Endothelial cell of umbilical vein (primary cell): ENCODE data around the gene FAM124B. TPM values are rescaled to one million over a fixed set of nuclear protein-coding genes. Genes with fewer than 3 reads are reported as not detected.
A peak's percentile ranks its signal among the peaks of the same experiment; 100 is the strongest.

Experiments
- BruUV-seq: library from RNA; stranded (reverse); fragments of 400-500 nt; replicated peaks from 2 replicates; lab custom pipeline; 2021; lab: Mats Ljungman, UMichigan
- CTCF ChIA-PET: fragments of 300-600, 350-600 bp; sonication (Branson Sonifier 250); formaldehyde crosslinking; loops from one replicate; lab custom pipeline; 2021; ENCODE audit warnings: antibody characterized with exemption, inconsistent platforms; lab: Charles Lee
- POLR2A ChIA-PET: fragments of 300-600, 350-600 bp; sonication (Branson Sonifier 250); formaldehyde crosslinking; loops from one replicate; lab custom pipeline; 2021; ENCODE audit warnings: antibody characterized with exemption, inconsistent platforms; lab: Charles Lee
- DNase-seq: peaks from one replicate; pipeline ENCODE4 v3.0.0-alpha.2; 2011; ENCODE audit warnings: low read depth, low spot score
- FAIRE-seq: peaks from 2 replicates; lab custom pipeline; 2011; peaks lifted over from hg19 to GRCh38; lab: Jason Lieb, UNC
- H2AFZ ChIP-seq: 2 replicates; pipeline ENCODE4 v1.6.0; 2012; ENCODE audit warnings: low read depth, low read length, control low read depth, inconsistent platforms
- H3K27ac ChIP-seq: 2 replicates; pipeline ENCODE4 v1.5.1; 2011; ENCODE audit warnings: low read depth, mild to moderate bottlenecking, control low read depth, low read length, moderate library complexity; ENCODE audit not compliant: insufficient read depth
- H3K27me3 ChIP-seq, 2 experiments: 2 replicates each; pipeline versions ENCODE4 v1.6.0 to v1.6.1; 2011; ENCODE audit warnings: low read length in 2 of 2, mixed read lengths in 1 of 2; ENCODE audit not compliant: control insufficient read depth in 2 of 2, insufficient read depth in 2 of 2
- H3K36me3 ChIP-seq, 2 experiments: 2 replicates in 1 of 2; 3 replicates in 1 of 2; pipeline ENCODE4 v1.5.1; 2011; ENCODE audit warnings: low read length in 2 of 2, mild to moderate bottlenecking in 1 of 2, moderate library complexity in 1 of 2; ENCODE audit not compliant: control insufficient read depth in 2 of 2, insufficient read depth in 2 of 2; ENCODE audit errors: extremely low read depth in 1 of 2
- H3K4me1 ChIP-seq: 3 replicates; pipeline ENCODE4 v1.5.1; 2011; ENCODE audit warnings: mild to moderate bottlenecking, low read length; ENCODE audit not compliant: control insufficient read depth, insufficient read depth; ENCODE audit errors: extremely low read depth
- H3K4me2 ChIP-seq: 2 replicates; pipeline ENCODE4 v1.6.1; 2011; ENCODE audit warnings: low read length, control low read depth, mixed read lengths; ENCODE audit not compliant: insufficient read depth
- H3K4me3 ChIP-seq, 3 experiments: fragments of 200-600 bp in 1 of 3; sonication (generic), shearing (Covaris generic) in 1 of 3; replicated peaks in 1 of 3; 2 replicates each; pipeline ENCODE4 v1.5.1; 2011 to 2016; ENCODE audit warnings: control low read depth in 3 of 3, low read length in 3 of 3, mild to moderate bottlenecking in 2 of 3, inconsistent platforms in 1 of 3, low read depth in 1 of 3, moderate library complexity in 1 of 3; ENCODE audit not compliant: insufficient read depth in 1 of 3
- H3K79me2 ChIP-seq: 2 replicates; pipeline ENCODE4 v1.6.0; 2012; ENCODE audit warnings: low read length, inconsistent platforms; ENCODE audit not compliant: control insufficient read depth, insufficient read depth
- H3K9ac ChIP-seq: replicated peaks from 2 replicates; pipeline ENCODE3; 2011; ENCODE audit warnings: low read length, control low read depth; ENCODE audit not compliant: insufficient read depth; ENCODE audit errors: extremely low read depth
- H3K9me1 ChIP-seq: replicated peaks from 3 replicates; pipeline ENCODE4 v1.6.0; 2011; ENCODE audit warnings: mild to moderate bottlenecking, low read length; ENCODE audit not compliant: control insufficient read depth, insufficient read depth; ENCODE audit errors: extremely low read depth
- H3K9me3 ChIP-seq: replicated peaks from 2 replicates; pipeline ENCODE4 v1.5.1; 2012; ENCODE audit warnings: low read length, inconsistent platforms; ENCODE audit not compliant: control insufficient read depth, insufficient read depth
- H4K20me1 ChIP-seq: replicated peaks from 2 replicates; pipeline ENCODE3; 2011; ENCODE audit warnings: mild to moderate bottlenecking, low read length; ENCODE audit not compliant: control insufficient read depth, insufficient read depth; ENCODE audit errors: extremely low read depth
- CTCF ChIP-seq, 2 donors: IDR thresholded peaks; 1 replicate in 1 of 2; 2 replicates in 1 of 2; pipeline ENCODE4 v1.5.1; 2011; ENCODE audit warnings: low read length in 2 of 2, mild to moderate bottlenecking in 2 of 2, moderate library complexity in 2 of 2, control low read depth in 1 of 2, inconsistent platforms in 1 of 2, low read depth in 1 of 2; ENCODE audit not compliant: insufficient read depth in 1 of 2; ENCODE audit errors: extremely low read depth in 1 of 2
- EZH2 ChIP-seq: IDR thresholded peaks from 2 replicates; pipeline ENCODE4 v1.6.1; 2012; ENCODE audit warnings: borderline replicate concordance, low read depth, mild to moderate bottlenecking, moderate library complexity, low read length, inconsistent platforms; ENCODE audit not compliant: severe bottlenecking
- FOS ChIP-seq: IDR thresholded peaks from 2 replicates; pipeline ENCODE4 v1.6.1; 2011; ENCODE audit warnings: mild to moderate bottlenecking, low read length, moderate library complexity, borderline replicate concordance; ENCODE audit not compliant: insufficient read depth
- GATA2 ChIP-seq: IDR thresholded peaks from 2 replicates; pipeline ENCODE4 v1.7.0; 2011; ENCODE audit warnings: low read depth, mild to moderate bottlenecking, moderate library complexity, mixed read lengths, low read length; ENCODE audit not compliant: insufficient read length, insufficient read depth
- JUN ChIP-seq: IDR thresholded peaks from 2 replicates; pipeline ENCODE4 v1.6.1; 2011; ENCODE audit warnings: borderline replicate concordance, low read depth; ENCODE audit not compliant: insufficient read length, insufficient read depth
- MAX ChIP-seq: IDR thresholded peaks from 2 replicates; pipeline ENCODE4 v1.6.1; 2011; ENCODE audit not compliant: insufficient read depth, insufficient read length
- MYC ChIP-seq: IDR thresholded peaks from one replicate; pipeline ENCODE4 v1.6.1; 2011; ENCODE audit warnings: mild to moderate bottlenecking, low read depth, low read length
- POLR2A ChIP-seq: IDR thresholded peaks from 2 replicates; pipeline ENCODE4 v1.6.1; 2012; ENCODE audit warnings: low read depth, mild to moderate bottlenecking, control low read depth, low read length
- POLR2AphosphoS5 ChIP-seq: IDR thresholded peaks from 2 replicates; pipeline ENCODE4 v1.6.1; 2012; ENCODE audit warnings: low read depth, mild to moderate bottlenecking, control low read depth, low read length, moderate library complexity; ENCODE audit not compliant: insufficient read depth
- dilution Hi-C: fragments of 300-500 bp; cut with MboI; formaldehyde crosslinking; loops from one replicate; pipeline ENCODE4 v1.15.0; 2019; ENCODE audit warnings: low sequenced_read_pairs; ENCODE audit not compliant: extremely low pct_ligation_motif_present
- intact Hi-C: fragments of 100-400 bp; cut with micrococcal nuclease; formaldehyde crosslinking; loops from one replicate; pipeline ENCODE4 v1.10.0; 2022
- polyA plus RNA-seq, 4 experiments: library from polyadenylated mRNA; depleted of rRNA in 3 of 4; stranded (reverse) in 3 of 4; unstranded in 1 of 4; fragments of >200 nt; gene quantifications; 2 replicates each; pipeline versions ENCODE4 v1.2.1 to v1.2.3, GENCODE V29; 2011 to 2012; ENCODE audit warnings: missing spikeins in 1 of 4
- total RNA-seq: library from RNA; stranded (reverse); gene quantifications from 2 replicates; pipeline ENCODE4 v1.2.3, GENCODE V29; 2021

The FAM124B gene
- total and polyA plus RNA-seq, 2 donors (not counting 3 experiments of a cell fraction or from before 2014, with no cell fraction given): 82.0 to 119 TPM

GRCh38 chr2:224407241-224407701 lies 5.4 kb upstream of the FAM124B start:
- ChIA-PET POLR2A (interaction anchor here (0.9 to 3.2 kb wide), 5 partner anchors 9 to 41 kb away, joined by 3 to 15 read pairs (median 4); no protein-coding TSS in a partner anchor), CTCF (interaction anchor here (2.5 to 3.2 kb wide), 2 partner anchors 8 to 42 kb away, joined by 12 to 25 read pairs; no protein-coding TSS in a partner anchor)
- H3K4me2 ChIP-seq: no peak overlapping the region
- H3K4me3 ChIP-seq: no peak overlapping the region
- TF ChIP-seq MAX (peak; percentile 85), JUN (peak; percentile 89), GATA2 (peak; percentile 93), MYC (no peak), EZH2 (no peak), FOS (peak; percentile 65), POLR2AphosphoS5 (peak; percentile 90), CTCF (IDR thresholded peaks at IDR 0.05; ENCODE audit: extremely low read depth in 1 of 2, insufficient read depth in 1 of 2, low read depth in 1 of 2, low read length in 2 of 2) (no peak), POLR2A (peak; percentile 65)
- H3K36me3 ChIP-seq: no peaks in the 10 kb centered on the region
- no peaks in the 10 kb centered on the region for H3K27me3 ChIP-seq
- no TSS peak for BruUV-seq
- H3K79me2 ChIP-seq: no peaks in the 10 kb centered on the region
- intact Hi-C loops (loop anchor here (1.0 to 10.0 kb wide), 8 partner anchors 10 to 1752 kb away; partner anchors contain the start of genes CUL3 and FARSB), dilution Hi-C loops (no loop called here)
- no peaks in the 10 kb centered on the region for H3K9me3 ChIP-seq
- DNase-seq: peak; percentile 100
- H3K4me1 ChIP-seq: peaks cover 43% of the 10 kb centered on the region
- no peaks in the 10 kb centered on the region for H4K20me1 ChIP-seq
- peak; percentile 92 for FAIRE-seq
- peak overlapping the region; percentile 37 for H3K9ac ChIP-seq
- no peaks in the 10 kb centered on the region for H3K9me1 ChIP-seq
- peak overlapping the region; percentile 96 for H3K27ac ChIP-seq
- no peak overlapping the region for H2AFZ ChIP-seq
